Stimulated activated CD4-positive, alpha-beta T cell treated with anti-CD3 and anti-CD28 coated beads, Interleukin-4, amount 100 ng/mL, for 1 hour (primary cell): ENCODE results near the gene TAAR1.
"Not testable (repeated sequence)": the region's sequence is repeated elsewhere in the genome, so short reads cannot be mapped to it uniquely, and the experiment has no call there.

ENCODE experiments used
- DNase-seq: peaks from one replicate; pipeline ENCODE4 v3.0.0-alpha.2; 2020

TAAR1 gene

GRCh38 chr6:132651062-132651461 is 7.9 kb downstream of the TAAR1 start:
- no peak for DNase-seq

- DNase-seq = no peak
These were observed 8.6 kb downstream of the TAAR1 start for GRCh38 chr6:132650429-132650828.

GRCh38 chr6:132648828-132649227 is 10.2 kb downstream of the TAAR1 start:
- DNase-seq = no peak

- no peak for DNase-seq
These were observed 10.6 kb downstream of the TAAR1 start for GRCh38 chr6:132648356-132648755.

- DNase-seq = no peak
These were observed 15.4 kb downstream of the TAAR1 start for GRCh38 chr6:132643547-132643946.

- DNase-seq = not testable (repeated sequence)
These were observed 21.8 kb downstream of the TAAR1 start for GRCh38 chr6:132637135-132637534.

GRCh38 chr6:132635906-132636305 is 23.1 kb downstream of the TAAR1 start:
- DNase-seq = not testable (repeated sequence)

GRCh38 chr6:132635288-132635687 is 23.7 kb downstream of the TAAR1 start:
- not testable (repeated sequence) for DNase-seq

- DNase-seq = no peak
These were observed 24.2 kb downstream of the TAAR1 start for GRCh38 chr6:132634796-132635195.

GRCh38 chr6:132633362-132633761 is 25.6 kb downstream of the TAAR1 start:
- DNase-seq = no peak

GRCh38 chr6:132624175-132624574 is 34.8 kb downstream of the TAAR1 start, which contains the start of gene TAAR2:
Gene TAAR2 (minus strand): TSS chr6:132624275. CDS start chr6:132624275, 0 bp downstream.
- DNase-seq = no peak

GRCh38 chr6:132623106-132623845 is 35.7 kb downstream of the TAAR1 start:
- DNase-seq = no peak

- no peak for DNase-seq
These were observed 42.3 kb downstream of the TAAR1 start for GRCh38 chr6:132616677-132617076.

GRCh38 chr6:132614554-132614953 is 44.4 kb downstream of the TAAR1 start:
- no peak for DNase-seq

GRCh38 chr6:132612449-132613108 is 46.4 kb downstream of the TAAR1 start:
- no peak for DNase-seq

- DNase-seq = no peak
These were observed 47.4 kb downstream of the TAAR1 start for GRCh38 chr6:132611616-132612015.

GRCh38 chr6:132607544-132608233 is 51.3 kb downstream of the TAAR1 start:
- no peak for DNase-seq

GRCh38 chr6:132604635-132605152 is 54.3 kb downstream of the TAAR1 start:
- no peak for DNase-seq

GRCh38 chr6:132600900-132601299 is 58.1 kb downstream of the TAAR1 start:
- DNase-seq = not testable (repeated sequence)

GRCh38 chr6:132598473-132598872 is 60.5 kb downstream of the TAAR1 start:
- DNase-seq = no peak

- no peak for DNase-seq
These were observed 62.8 kb downstream of the TAAR1 start for GRCh38 chr6:132596201-132596600.
